ENCODE data around the gene INAFM1.
"Not testable (repeated sequence)": the region's sequence is repeated elsewhere in the genome, so short reads cannot be mapped to it uniquely, and the experiment has no call there.

The INAFM1 gene

DNA sequence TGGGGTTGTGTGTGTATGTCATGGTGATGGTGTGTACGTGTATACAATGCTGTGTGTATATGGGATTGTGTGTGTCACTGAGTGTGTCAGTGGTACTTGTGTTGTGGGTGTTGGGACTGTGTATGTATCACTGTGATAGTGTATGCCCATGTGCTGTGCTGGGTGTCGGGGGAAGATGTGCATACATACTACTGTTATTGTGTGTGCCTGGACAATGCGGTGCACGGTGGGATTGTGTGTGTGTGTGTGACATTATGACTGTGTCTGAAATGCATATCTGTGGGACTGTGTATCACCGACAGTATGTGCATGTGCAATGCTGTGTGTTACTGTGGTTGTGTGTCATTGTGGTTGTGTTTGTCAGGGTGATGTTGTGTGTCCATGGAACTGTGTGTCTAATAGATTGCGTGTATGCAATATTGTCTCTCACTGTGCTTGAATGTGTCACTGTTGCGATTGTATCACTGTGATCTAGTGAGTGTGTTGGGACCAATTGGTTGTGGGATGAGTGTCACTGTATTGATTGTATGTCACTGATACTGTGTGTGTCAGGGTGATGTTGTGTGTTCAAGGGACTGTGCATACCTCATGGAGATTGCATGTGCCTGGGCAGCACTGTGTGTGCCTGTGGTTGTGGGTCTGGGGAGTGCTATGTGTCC is 32.6 kb upstream of the INAFM1 start:
- DNase-seq: no peak

DNA sequence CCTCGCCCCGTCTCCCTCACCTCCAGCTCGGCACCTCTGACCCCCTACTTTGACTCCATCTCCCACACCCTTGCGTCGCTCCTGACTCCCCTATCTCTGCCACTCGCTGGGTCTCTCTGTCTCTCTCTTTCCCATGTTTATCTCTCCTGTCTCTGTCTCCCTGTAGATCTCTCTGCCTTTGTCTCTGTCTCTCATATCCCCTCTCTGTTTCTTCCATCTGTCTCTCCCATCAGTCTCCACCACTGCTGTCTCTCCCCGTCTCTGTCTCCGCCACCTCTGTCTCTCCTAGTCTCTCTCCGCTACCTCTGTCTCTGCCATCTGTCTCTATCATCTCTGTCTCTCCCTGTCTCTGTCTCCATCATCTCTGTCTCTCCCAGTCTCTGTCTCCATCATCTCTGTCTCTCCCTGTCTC is 31.3 kb upstream of the INAFM1 start:
- DNase-seq: no peak

DNA sequence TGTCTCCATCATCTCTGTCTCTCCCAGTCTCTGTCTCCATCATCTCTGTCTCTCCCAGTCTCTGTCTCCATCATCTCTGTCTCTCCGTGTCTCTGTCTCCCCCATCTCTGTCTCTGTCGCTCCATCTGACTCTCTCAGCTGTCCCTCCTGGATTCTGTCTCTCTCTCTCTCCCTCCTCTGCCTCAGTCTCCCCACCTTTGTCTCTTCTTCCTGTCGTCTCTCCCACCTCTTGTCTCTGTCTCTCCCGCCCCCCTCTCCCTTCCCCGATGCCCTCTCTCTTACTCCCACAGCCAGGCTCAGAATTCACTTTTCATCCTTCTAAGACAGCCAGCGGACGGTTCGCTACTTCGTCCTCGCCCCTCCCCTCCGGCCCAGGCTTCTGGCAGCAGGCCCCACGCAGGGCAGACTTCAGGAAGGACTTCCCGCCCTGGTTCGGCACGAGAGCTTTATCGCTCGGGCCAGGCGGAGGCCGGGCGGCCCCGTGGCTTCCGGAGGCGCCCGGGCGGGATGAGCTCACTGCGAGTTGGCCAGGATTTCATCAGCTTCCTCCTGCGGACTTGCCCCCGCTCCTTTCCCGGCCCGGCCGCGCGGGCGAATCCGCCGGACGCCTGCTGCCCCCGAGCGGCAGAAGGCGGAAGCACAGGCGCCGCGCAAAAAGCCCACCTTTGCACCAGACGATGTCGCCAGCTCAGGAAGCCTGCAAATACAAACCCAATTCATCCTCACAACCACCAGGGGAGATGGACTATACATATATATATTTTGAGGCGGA is 30.7 kb upstream of the INAFM1 start:
- peak; percentile 95 for DNase-seq

DNA sequence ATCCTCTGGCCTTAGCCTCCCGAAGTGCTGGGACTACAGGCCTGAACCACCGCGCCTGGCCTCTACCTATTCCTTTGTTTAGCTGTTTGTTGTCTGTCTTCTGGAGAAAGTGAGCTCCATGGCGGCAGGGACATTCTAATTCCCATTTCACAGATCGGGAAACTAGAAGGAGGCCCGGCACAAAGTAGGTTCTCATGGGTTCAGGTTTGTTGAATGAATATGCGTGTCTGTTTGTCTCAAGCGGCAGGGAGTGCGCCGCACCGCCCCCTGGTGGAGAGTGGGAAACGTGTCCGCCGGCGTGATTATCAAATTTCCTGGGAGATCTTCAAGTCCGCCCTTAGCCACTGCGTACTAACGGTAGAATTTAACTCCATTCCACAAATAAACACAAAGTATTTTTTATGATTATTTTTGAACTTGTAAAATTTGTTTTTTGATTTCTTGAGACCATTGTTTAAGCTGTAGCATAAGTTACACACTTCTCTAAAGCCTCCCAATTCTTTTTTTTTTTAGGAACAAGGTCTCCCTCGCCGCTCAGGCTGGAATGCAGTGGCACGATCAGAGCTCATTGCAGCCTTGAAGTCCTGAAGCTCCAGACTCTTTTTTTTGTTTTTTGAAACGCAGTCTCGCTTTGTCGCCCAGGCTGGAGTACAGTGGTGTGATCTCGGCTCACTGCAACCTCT is 27.2 kb upstream of the INAFM1 start:
- DNase-seq: peak; percentile 77

DNA sequence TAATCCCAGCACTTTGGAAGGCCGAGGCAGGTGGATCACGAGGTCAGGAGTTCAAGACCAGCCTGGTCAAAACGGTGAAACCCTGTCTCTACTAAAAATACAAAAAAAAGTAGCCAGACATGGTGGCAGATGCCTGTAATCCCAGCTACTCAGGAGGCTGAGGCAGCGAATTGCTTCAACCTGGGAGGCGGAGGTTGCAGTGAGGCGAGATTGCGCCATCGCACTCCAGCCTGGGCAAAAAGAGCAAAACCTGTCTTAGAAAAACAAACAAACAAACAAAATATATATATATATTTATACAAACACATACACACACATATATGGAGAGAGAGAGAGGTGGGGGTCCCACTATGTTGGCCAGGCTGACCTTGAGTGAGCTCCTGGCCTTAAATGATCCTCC is 21.7 kb upstream of the INAFM1 start:
- DNase-seq: not testable (repeated sequence)

DNA sequence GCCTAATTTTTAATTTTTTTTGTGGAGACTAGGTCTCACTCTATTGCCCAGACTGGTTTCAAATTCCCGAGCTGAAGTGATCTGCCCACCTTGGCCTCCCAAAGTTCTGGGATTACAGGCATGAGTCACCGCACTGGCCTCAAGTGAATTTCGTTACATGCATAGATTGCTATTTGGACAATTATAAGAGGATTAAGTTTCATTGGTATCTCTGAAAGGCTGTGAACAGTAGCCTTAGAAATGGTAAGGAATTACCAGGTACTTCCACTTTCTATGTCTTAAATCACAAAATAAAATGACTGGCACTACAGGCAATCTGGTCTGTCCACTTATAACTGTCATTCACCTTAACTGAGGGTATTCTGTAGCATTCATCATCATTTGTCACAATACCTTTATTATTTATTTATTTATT is 21.2 kb upstream of the INAFM1 start:
- no peak for DNase-seq

DNA sequence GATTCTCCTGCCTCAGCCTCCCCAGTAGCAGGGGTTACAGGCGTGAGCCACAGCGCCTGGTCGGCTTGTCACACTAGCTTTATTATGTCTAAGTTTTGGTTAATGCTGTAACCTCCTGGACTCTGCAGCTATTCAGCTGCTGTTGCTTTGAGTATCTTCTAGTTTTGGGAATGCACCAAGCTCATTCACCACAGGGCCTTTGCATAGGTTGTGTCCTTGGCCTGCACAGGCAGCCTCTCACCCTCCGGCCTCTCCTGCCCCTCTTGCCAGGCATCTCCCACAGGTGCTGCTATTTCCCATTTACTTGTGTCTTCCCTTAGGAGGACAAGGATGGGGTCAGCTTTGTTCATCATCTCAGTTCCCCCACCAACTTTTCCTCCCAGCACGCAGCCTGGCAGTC is 20.7 kb upstream of the INAFM1 start:
- DNase-seq: no peak

DNA sequence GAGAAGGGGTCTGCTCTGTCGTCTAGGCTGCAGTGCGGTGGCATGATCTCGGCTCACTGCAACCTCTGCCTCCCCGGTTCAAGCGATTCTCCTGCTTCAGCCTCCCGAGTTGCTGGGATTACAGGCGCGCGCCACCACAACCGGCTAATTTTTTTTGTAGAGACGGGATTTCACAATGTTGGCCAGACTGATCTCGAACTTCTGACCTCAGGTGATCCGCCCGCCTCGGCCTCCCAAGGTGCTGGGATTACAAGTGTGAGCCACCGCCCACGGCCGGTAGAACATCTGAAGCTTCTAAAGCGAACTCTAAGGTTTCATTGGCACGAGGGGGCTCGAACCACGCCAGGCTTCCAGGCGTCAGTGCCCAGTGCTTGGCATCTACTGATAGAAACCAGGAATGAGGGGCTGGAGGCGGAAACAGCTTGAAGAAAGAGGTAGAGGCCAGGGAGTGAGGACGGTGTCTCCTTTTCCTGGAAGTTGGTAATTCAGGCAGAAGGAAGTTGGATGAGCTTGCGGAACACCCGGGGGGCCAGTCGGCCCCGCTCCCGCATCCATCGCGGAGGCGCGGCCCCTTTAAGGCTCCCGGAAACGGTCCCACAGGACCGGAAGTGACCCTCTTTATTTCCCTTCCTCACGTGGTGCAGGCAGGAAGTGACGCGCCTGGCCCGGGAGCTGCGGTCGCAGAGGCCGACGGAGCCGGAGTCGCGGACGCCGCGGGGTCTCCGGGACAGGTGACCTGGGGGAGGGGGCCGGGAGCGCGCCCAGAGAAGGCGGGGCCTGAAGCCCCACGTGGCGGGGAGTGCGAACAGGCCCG is 18.6 kb upstream of the INAFM1 start, which contains the start of gene CCDC9:
TSS of gene CCDC9 (plus strand) at position 647 of the 814 bp plus-strand sequence. CDS start 1,876 bp downstream, outside the sequence.
- peak; percentile 98 for DNase-seq

DNA sequence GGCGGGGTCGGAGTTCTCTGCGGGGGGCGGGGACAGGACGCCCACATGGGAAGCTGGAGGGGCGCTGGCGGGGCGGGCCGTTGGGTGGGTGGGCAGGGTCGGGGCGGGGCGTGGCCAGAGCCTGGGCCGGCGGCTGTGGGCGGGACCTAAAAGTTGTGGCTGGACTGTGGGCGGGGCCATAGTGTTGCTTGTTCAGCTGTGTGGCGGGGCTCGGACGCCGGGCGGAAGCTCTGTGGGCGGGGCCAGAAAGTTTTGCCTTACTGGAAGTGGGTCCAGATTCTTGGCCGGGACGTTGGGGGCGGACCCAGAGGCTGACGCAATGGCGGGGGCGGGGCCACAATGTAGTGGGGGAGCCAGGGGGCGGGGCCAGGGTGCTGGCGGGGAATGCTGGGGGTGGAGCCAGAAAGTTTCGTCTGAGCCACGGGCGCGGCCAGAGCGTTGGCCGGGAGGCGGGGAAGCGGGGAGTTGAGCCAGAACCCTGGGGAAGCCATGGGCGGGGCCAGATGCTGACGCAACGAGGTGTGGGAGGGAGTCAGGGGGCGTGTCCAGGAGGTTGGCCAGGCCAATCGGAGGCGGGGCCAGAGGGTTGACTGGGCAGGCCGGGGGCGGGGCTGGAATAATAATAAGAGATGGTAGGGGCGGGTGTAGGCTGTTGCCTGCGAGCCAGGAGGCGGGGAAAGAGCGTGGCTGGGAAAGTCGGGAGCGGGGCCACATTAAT is 17.8 kb upstream of the INAFM1 start:
- peak; percentile 100 for DNase-seq

DNA sequence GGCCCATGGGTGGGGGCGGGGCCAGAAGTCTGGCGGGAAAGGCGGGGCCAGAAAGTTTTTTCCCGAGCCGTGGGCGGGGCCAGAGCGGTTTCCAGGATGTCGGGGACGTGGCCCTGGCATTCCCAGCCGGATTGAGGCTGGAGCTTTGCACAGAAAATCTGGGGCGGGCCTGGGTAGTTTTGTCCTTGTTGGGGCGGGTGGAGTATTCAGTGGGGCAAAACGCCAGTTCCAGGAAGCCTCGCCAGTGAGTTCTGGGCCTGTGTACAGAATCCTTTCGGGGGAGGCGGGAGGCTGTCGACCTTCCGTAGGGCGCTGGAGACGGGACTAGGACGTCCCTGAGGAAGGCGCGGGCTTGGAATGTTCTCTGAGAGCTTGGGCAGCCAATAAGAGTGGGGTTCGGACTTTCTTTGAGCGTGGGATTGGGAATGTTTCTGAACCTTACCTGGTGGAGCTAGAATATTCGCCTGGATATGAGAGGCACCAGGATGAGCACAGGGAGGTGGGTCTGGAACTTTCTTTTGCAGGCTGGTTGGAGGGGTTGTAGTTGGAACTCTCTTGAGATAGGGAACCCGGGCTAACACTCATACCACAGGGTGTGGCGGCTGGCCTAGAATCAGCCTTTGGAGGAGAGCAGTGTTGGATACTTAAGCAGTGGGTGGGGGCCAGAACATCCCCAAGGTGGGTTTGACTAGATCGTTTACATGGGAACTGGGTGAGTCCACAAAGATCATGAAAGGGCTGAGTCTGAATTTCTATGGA is 17.1 kb upstream of the INAFM1 start:
- no peak for DNase-seq

DNA sequence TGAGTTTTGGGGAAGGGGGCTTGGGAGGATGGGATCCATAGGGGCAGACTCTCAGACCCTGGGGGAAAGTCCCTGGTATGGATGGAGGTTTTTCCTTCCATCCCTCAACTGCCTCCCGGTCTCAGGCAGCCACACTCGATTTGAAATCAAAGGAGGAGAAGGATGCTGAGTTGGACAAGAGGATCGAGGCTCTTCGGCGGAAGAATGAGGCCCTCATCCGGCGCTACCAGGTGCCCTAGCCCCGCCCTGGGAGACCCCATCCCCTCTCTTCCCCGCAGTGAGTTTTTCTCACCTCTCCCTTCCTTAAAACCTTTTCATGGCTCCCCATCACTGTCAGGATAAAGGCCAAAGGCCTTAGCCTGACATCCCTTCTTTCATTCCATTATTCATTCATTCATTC is 16.3 kb upstream of the INAFM1 start:
- no peak for DNase-seq

DNA sequence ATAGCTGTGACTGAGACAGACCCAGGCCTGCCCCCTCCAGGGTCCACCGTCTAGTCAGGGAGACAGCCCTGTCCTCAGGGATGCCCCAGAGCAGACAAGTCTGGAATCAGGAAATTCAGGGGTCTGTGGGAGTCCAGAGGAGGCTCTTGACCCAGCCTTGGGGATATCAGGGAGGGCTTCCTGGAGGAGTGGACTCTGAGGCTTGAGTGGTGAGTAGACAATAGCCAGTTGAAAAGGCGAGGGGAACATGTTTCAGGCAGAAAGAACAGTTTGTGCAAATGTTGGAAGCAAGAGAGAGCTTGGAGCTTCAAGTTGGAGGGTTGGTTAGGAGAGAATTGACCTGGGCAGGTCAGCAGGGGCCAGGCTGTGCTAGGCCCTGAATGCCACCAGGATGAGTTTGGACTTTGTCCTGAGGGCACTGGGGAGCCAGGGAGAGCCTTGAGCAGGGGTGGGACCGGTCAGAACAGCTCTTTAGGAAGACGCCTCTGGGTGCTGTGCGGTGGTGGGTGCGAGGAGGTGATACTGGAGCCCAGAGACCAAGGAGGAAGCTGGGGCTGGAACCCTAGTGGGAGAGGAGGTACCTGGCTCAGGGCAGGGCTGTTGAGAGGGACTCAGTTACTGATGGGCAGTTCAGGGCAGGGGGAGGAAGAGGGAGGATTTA is 15.7 kb upstream of the INAFM1 start:
- DNase-seq: no peak

DNA sequence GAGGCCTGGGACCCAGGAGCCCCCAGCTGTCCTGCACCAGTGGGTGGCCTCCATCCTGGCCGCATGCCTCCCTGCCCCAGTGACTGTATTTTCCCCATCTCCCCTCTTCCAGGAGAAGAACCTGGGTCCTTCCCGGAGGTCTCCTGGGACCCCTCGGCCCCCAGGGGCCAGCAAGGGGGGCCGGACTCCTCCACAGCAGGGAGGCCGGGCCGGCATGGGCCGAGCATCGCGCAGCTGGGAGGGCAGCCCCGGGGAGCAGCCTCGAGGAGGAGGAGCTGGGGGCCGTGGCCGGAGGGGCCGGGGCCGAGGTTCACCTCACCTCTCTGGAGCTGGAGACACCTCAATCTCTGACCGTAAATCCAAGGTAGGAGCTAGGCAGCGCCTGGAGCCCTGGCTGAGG is 14.2 kb upstream of the INAFM1 start:
- no peak for DNase-seq

DNA sequence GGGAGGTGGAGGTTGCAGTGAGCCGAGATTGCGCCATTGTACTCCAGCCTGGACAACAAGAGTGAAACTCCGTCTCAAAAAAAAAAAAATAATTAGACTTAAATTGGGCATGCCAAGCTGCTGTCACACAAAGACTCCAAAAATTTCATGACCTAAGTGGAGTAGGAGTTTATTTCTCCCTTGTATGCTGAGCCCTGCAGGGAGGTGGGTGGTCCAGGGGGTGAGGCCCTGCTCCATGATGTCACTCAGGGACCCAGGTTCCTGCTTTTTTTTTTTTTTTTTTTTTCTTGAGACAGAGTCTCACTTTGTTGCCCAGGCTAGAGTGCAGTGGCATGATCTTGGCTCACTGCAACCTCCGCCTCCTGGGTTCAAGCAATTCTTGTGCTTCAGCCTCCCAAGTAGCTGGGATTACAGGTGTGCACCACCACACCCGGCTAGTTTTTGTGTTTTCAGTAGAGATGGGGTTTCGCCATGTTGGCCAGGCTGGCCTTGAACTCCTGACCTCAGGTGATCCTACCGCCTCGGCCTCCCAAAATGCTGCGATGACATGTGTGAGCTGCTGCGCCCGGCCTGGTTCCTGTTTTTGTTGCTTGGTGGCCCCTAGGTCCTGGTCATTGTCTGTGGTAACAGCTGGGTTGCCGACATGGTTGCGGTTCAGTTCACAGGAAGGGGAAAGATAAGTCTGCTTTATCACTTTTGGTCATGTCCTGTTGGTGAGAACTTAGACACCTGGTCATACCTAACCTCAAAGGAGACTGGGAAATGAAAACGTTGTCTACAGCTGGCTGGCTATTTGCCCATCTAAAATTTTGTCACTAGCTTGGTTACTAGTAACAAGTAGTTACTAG is 12.5 kb upstream of the INAFM1 start:
- DNase-seq: not testable (repeated sequence)

DNA sequence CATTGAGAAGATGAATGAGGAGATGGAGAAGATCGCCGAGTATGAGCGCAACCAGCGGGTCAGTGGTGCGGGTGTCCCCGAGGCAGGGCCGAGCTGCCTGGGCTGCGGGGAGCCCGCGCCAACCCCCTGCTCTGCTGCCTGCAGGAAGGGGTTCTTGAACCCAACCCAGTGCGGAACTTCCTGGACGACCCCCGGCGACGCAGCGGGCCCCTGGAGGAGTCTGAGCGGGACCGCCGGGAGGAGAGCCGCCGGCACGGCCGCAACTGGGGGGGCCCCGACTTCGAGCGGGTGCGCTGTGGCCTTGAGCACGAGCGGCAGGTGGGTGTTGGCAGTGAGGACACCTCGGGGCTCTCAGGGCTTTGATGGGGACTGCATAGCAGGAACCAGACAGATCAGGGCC is 10.1 kb upstream of the INAFM1 start:
- no peak for DNase-seq

DNA sequence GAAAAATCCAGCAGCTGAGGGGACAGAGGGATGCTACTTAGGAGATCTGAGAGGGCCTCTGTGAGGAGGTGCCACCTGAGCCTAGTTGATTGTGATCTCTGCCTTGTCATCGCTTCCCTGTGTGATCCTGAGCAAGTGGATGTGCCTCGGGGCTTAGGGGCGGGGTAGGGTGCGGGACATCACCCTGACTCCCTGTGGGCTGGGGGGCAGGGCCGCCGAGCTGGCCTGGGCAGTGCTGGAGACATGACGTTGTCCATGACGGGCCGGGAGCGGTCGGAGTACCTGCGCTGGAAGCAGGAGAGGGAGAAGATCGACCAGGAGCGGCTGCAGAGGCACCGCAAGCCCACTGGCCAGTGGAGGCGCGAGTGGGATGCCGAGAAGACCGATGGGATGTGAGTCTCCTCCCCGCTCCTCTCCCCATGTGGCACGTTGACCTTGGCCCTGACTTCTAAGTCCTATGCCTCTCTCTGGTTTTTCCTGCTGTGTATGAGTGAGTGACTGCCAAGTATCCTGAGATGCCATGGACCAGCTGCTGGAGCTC is 8.2 kb upstream of the INAFM1 start:
- no peak for DNase-seq

DNA sequence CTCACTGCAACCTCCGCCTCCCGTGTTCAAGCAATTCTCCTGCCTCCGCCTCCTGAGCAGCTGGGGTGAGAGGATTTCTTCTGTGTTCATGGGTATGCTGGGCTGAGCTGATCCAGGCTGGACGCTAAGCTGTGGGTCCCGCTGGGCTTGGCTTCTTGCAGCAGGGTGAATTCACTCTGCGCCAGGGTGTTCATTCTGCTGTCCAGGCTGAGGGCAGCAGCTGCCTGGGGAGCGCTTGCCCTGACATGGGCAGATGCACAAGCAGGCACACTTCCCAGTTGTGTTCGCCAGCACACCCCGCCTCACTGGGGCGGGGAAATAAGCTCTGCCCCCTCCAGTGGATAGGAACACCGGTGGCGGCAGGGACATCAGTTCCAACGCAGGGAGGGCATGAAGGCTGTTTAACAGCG is 7.3 kb upstream of the INAFM1 start:
- DNase-seq: no peak

DNA sequence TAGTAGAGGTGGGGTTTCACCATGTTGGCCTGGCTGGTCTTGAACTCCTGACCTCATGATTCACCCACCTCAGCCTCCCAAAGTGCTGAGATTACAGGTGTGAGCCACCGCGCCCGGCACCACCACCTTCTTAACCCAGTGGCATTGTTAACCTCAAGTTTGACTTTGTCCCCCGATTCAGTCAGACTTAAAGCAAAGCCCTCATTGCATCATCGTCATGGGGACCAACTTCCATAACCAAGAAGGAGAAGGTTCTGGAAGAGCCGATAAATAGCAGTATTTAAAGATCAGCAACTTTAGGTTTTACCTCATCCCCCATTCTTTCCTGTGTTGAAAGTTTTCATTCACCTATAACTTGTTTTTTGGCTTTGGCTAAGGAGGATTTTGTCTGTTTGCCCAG is 6.7 kb upstream of the INAFM1 start:
- no peak for DNase-seq

DNA sequence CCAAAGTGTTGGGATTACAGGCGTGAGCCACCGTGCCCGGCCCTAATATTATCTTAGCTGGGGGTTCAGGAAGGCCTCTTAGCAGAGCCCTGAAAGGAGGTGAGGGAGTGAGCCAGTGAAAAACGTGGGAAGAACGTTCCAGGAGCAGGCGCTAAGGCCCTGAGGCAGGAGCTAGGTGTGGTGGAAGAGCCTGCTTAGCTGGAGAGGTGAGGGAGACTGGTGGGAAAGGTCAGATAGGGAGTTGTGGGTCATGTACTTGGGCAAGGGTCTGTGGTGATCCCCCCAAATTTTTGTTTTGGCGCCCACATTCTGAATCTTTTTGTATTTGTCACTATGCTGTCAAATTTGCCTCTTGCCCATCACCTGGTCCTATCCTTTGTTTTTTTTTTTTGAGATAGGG is 5.1 kb upstream of the INAFM1 start:
- DNase-seq: no peak

DNA sequence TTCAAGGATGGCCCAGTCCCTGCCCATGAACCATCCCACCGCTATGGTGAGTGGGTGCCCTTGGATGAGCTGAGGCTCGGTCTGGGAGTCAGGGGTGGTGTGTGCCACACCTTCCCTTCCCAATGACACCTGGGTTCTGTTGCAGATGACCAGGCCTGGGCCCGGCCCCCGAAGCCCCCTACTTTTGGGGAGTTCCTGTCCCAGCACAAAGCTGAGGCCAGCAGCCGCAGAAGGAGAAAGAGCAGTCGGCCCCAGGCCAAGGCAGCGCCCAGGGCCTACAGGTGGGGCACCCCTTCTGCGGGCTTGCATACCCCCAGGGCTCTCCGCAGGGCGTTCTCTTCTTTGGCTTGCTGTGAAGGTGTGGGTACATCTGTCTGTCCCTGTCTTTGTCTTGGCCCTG is 4.3 kb upstream of the INAFM1 start:
- no peak for DNase-seq

All from left hindlimb (tissue), 1 donor.